ENCODE data around the gene GATC. TPM values are rescaled to one million over a fixed set of nuclear protein-coding genes. Genes with fewer than 3 reads are reported as not detected.

Gene GATC
- total and polyA plus RNA-seq, 2 donors (not counting 3 experiments of a cell fraction or from before 2014, with no cell fraction given): 13.0 to 28.8 TPM

DNA sequence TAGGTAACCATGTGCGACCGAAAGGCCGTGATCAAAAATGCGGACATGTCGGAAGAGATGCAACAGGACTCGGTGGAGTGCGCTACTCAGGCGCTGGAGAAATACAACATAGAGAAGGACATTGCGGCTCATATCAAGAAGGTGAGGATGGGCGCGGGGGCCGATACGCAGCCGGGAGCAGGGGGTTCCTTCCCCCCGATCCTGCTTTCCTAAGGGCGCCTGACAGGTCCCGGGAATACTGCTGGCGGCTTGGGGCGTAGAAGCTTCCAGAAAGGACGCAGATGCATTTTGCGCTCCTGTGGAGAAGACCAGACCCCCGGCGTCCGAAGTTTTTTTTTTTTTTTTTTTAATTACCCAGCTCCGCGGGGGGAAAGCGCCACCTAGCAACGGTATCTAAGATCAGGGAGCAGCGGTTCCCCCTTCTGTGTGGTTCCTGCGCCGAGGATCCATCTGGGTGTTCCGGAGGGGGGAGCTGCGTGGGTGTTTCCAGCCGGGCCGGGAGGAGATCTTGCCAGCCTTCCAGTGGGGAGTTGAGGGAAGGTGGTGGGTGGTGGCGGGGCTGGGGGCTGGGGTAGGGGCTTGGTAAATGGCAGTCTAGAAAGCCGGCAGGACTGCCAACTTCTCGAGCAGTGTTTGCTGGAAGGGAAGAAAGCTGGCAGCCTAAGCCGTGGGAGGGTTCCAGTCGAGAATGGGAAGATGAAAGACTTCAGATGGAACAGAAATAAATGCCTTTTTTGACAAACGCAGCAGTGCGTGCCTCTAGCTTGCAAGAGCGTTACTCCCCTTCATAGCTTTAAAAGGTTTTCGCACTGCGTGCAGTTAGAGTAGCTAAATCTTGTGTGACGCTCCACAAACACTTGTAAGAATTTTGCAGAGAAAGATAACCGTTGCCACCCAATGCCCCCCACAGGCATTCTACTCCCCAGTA, 50.4 kb downstream of the GATC start:
- intact Hi-C loops (cut with micrococcal nuclease) (loop anchor here (1.0 to 2.0 kb wide), 3 partner anchors 33 to 84 kb away; partner anchors contain the start of genes COQ5, COX6A1 and POP5), dilution Hi-C loops (cut with MboI; ENCODE audit: extremely low pct_ligation_motif_present, low sequenced_read_pairs) (no loop called here)
- Histone ChIP-seq H3K9ac (replicated peaks; ENCODE audit: extremely low read depth, insufficient read depth, low read length) (peak overlapping the region; percentile 78), H3K27ac (ENCODE audit: insufficient read depth, low read depth, low read length) (no peak overlapping the region), H3K4me3 (replicated peaks in 1 of 3; ENCODE audit: insufficient read depth in 1 of 3, low read depth in 1 of 3, low read length in 3 of 3) (peak overlapping the region; percentile 64 to 98 (median 90)), H3K9me3 (replicated peaks; ENCODE audit: control insufficient read depth, insufficient read depth, low read length) (no peaks in the 10 kb centered on the region), H3K4me1 (ENCODE audit: control insufficient read depth, extremely low read depth, insufficient read depth, low read length) (peaks cover 15% of the 10 kb centered on the region), H3K79me2 (ENCODE audit: control insufficient read depth, insufficient read depth, low read length) (peaks cover 24% of the 10 kb centered on the region), H3K9me1 (replicated peaks; ENCODE audit: control insufficient read depth, extremely low read depth, insufficient read depth, low read length) (no peaks in the 10 kb centered on the region), H3K4me2 (ENCODE audit: insufficient read depth, low read length) (peak overlapping the region; percentile 98), H4K20me1 (replicated peaks; ENCODE audit: control insufficient read depth, extremely low read depth, insufficient read depth, low read length) (peaks cover 11% of the 10 kb centered on the region), H2AFZ (ENCODE audit: low read depth, low read length) (no peak overlapping the region), H3K36me3 (ENCODE audit: control insufficient read depth in 2 of 2, extremely low read depth in 1 of 2, insufficient read depth in 2 of 2, low read length in 2 of 2) (peaks cover 6 to 10% of the 10 kb centered on the region in 2 experiments), H3K27me3 (ENCODE audit: control insufficient read depth in 2 of 2, insufficient read depth in 2 of 2, low read length in 2 of 2) (no peaks in the 10 kb centered on the region)
- TF ChIP-seq GATA2 (IDR thresholded peaks at IDR 0.05; ENCODE audit: insufficient read depth, insufficient read length, low read depth, low read length): no peak
- TF ChIP-seq, protein P1, sequence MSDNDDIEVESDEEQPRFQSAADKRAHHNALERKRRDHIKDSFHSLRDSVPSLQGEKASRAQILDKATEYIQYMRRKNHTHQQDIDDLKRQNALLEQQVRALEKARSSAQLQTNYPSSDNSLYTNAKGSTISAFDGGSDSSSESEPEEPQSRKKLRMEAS (IDR thresholded peaks at IDR 0.05; ENCODE audit: insufficient read depth, insufficient read length): no peak
- TF ChIP-seq FOS (IDR thresholded peaks at IDR 0.05; ENCODE audit: borderline replicate concordance, insufficient read depth, low read length): no peak
- ChIA-PET CTCF (interaction anchor here (0.7 to 3.6 kb wide), 9 partner anchors 13 to 152 kb away, joined by 3 to 29 read pairs (median 4); partner anchors contain the start of gene COQ5), POLR2A (interaction anchor here (0.6 to 2.1 kb wide), 10 partner anchors 8 to 58 kb away, joined by 3 to 24 read pairs (median 6); partner anchors contain the start of gene SRSF9)
- no peak for FAIRE-seq
- no TSS peak for BruUV-seq (replicated peaks)
- peak; percentile 51 for DNase-seq (ENCODE audit: low read depth, low spot score)

All from endothelial cell of umbilical vein (primary cell).